ENCODE measurements around the gene OR6N2. TPM values are rescaled to one million over a fixed set of nuclear protein-coding genes. Genes with fewer than 3 reads are reported as not detected.

The OR6N2 gene
- total and polyA plus RNA-seq, 4 donors: not detected

DNA sequence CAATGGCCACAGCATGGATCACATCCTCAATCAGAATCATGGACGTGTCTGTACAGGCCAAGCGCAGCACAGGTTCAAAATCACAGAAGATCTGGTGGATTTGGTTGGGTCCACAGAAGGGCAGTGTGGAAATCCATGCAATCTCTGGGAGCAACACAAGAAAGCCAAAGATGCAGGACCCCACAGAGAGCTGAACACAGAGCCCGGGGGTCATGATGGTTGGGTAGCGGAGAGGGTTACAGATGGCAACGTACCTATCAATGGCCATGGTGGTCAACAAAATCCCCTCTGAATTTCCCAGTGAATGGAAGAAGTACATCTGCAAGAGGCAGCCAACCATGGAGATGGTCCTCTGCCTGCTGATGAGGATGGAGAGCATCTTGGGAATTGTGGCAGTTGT is 56.6 kb downstream of the OR6N2 start:
- H3K36me3 ChIP-seq (ENCODE audit: control insufficient read depth in 4 of 4, insufficient read depth in 3 of 4, low read depth in 1 of 4, low read length in 3 of 4): no peaks in the 10 kb centered on the region
- TF ChIP-seq EGR1 (IDR thresholded peaks at IDR 0.05; ENCODE audit: low read depth in 2 of 2) (no peak), HNF4A (conservative IDR thresholded peaks at IDR 0.05) (no peak), NR2F2 (IDR thresholded peaks at IDR 0.05) (no peak), YY1 (IDR thresholded peaks at IDR 0.05) (no peak), FOXA2 (IDR thresholded peaks at IDR 0.05) (no peak), SP1 (IDR thresholded peaks at IDR 0.05) (no peak), FOXA1 (IDR thresholded peaks at IDR 0.05) (no peak), RAD21 (IDR thresholded peaks at IDR 0.05) (no peak), RXRA (IDR thresholded peaks at IDR 0.05) (no peak), GABPA (IDR thresholded peaks at IDR 0.05 in 1 of 2, conservative IDR thresholded peaks at IDR 0.05 in 1 of 2) (no peak), TAF1 (conservative IDR thresholded peaks at IDR 0.05) (no peak), HNF4G (IDR thresholded peaks at IDR 0.05) (no peak), JUND (IDR thresholded peaks at IDR 0.05) (no peak)
- TF ChIP-seq, protein P1, sequence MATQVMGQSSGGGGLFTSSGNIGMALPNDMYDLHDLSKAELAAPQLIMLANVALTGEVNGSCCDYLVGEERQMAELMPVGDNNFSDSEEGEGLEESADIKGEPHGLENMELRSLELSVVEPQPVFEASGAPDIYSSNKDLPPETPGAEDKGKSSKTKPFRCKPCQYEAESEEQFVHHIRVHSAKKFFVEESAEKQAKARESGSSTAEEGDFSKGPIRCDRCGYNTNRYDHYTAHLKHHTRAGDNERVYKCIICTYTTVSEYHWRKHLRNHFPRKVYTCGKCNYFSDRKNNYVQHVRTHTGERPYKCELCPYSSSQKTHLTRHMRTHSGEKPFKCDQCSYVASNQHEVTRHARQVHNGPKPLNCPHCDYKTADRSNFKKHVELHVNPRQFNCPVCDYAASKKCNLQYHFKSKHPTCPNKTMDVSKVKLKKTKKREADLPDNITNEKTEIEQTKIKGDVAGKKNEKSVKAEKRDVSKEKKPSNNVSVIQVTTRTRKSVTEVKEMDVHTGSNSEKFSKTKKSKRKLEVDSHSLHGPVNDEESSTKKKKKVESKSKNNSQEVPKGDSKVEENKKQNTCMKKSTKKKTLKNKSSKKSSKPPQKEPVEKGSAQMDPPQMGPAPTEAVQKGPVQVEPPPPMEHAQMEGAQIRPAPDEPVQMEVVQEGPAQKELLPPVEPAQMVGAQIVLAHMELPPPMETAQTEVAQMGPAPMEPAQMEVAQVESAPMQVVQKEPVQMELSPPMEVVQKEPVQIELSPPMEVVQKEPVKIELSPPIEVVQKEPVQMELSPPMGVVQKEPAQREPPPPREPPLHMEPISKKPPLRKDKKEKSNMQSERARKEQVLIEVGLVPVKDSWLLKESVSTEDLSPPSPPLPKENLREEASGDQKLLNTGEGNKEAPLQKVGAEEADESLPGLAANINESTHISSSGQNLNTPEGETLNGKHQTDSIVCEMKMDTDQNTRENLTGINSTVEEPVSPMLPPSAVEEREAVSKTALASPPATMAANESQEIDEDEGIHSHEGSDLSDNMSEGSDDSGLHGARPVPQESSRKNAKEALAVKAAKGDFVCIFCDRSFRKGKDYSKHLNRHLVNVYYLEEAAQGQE (IDR thresholded peaks at IDR 0.05): no peak
- TF ChIP-seq, protein P2, sequence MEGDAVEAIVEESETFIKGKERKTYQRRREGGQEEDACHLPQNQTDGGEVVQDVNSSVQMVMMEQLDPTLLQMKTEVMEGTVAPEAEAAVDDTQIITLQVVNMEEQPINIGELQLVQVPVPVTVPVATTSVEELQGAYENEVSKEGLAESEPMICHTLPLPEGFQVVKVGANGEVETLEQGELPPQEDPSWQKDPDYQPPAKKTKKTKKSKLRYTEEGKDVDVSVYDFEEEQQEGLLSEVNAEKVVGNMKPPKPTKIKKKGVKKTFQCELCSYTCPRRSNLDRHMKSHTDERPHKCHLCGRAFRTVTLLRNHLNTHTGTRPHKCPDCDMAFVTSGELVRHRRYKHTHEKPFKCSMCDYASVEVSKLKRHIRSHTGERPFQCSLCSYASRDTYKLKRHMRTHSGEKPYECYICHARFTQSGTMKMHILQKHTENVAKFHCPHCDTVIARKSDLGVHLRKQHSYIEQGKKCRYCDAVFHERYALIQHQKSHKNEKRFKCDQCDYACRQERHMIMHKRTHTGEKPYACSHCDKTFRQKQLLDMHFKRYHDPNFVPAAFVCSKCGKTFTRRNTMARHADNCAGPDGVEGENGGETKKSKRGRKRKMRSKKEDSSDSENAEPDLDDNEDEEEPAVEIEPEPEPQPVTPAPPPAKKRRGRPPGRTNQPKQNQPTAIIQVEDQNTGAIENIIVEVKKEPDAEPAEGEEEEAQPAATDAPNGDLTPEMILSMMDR (IDR thresholded peaks at IDR 0.05; ENCODE audit: low read depth, low read length, missing input control): no peak
- TF ChIP-seq, protein P3, sequence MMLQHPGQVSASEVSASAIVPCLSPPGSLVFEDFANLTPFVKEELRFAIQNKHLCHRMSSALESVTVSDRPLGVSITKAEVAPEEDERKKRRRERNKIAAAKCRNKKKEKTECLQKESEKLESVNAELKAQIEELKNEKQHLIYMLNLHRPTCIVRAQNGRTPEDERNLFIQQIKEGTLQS (IDR thresholded peaks at IDR 0.05): no peak
- TF ChIP-seq, protein P4, sequence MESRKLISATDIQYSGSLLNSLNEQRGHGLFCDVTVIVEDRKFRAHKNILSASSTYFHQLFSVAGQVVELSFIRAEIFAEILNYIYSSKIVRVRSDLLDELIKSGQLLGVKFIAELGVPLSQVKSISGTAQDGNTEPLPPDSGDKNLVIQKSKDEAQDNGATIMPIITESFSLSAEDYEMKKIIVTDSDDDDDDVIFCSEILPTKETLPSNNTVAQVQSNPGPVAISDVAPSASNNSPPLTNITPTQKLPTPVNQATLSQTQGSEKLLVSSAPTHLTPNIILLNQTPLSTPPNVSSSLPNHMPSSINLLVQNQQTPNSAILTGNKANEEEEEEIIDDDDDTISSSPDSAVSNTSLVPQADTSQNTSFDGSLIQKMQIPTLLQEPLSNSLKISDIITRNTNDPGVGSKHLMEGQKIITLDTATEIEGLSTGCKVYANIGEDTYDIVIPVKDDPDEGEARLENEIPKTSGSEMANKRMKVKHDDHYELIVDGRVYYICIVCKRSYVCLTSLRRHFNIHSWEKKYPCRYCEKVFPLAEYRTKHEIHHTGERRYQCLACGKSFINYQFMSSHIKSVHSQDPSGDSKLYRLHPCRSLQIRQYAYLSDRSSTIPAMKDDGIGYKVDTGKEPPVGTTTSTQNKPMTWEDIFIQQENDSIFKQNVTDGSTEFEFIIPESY (IDR thresholded peaks at IDR 0.05): no peak
- TF ChIP-seq, protein P5, sequence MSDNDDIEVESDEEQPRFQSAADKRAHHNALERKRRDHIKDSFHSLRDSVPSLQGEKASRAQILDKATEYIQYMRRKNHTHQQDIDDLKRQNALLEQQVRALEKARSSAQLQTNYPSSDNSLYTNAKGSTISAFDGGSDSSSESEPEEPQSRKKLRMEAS (IDR thresholded peaks at IDR 0.05): no peak
- no peak overlapping the region for H3K9ac ChIP-seq (ENCODE audit: low read depth in 1 of 2, low read length in 2 of 2)
- no peaks in the 10 kb centered on the region for H3K9me3 ChIP-seq (ENCODE audit: control insufficient read depth in 4 of 4, low read length in 3 of 4)
- no peak overlapping the region for H3K27ac ChIP-seq (ENCODE audit: low read depth in 1 of 2, low read length in 2 of 2)
- no peak overlapping the region for H3K4me3 ChIP-seq (ENCODE audit: low read depth in 1 of 3, low read length in 3 of 3)
- peaks cover 0 to 3% (median 0%) of the 10 kb centered on the region in 4 donors for H3K27me3 ChIP-seq (ENCODE audit: control insufficient read depth in 4 of 4, insufficient read depth in 4 of 4, low read length in 3 of 4)
- no peaks in the 10 kb centered on the region for H3K4me1 ChIP-seq (ENCODE audit: control insufficient read depth in 4 of 4, insufficient read depth in 4 of 4, low read length in 3 of 4)
- WGBS: 85% methylated on average over 5 of the region's 5 CpGs
- DNase-seq (ENCODE audit: low spot score): no peak

Small RNAs within 50 kb of the gene (small RNA-seq; reads per million reads assigned to genes)
- gene OR2AQ1P: not detected

Other genes starting within 250 kb of the OR6N2 start
- not detected for gene OR6Y1, start 226.8 kb downstream of the OR6N2 start, total RNA-seq
- gene OR6Y1, start 226.8 kb downstream of the OR6N2 start, polyA plus RNA-seq: not detected
- gene OR6P1, start 210.6 kb downstream of the OR6N2 start, total RNA-seq: not detected
- gene OR6P1, start 210.6 kb downstream of the OR6N2 start, polyA plus RNA-seq: not detected
- not detected for gene OR10X1, start 201.3 kb downstream of the OR6N2 start, total RNA-seq
- gene OR10X1, start 201.3 kb downstream of the OR6N2 start, polyA plus RNA-seq: not detected
- gene OR10Z1, start 175.9 kb downstream of the OR6N2 start, total RNA-seq: not detected
- gene OR10Z1, start 175.9 kb downstream of the OR6N2 start, polyA plus RNA-seq: not detected
- gene SPTA1, start 94.5 kb downstream of the OR6N2 start, total RNA-seq: 100 to 1,000 TPM in 1 of 2 donors, under 1 TPM in 1; 0.08 to 542 TPM
- under 1 TPM in 1 of 2 donors, not detected in 1; 0.08 TPM for gene SPTA1, start 94.5 kb downstream of the OR6N2 start, polyA plus RNA-seq
- not detected for gene OR6K2, start 80.6 kb downstream of the OR6N2 start, total RNA-seq
- not detected for gene OR6K2, start 80.6 kb downstream of the OR6N2 start, polyA plus RNA-seq
- gene OR6K3, start 60.5 kb downstream of the OR6N2 start, total RNA-seq: under 1 TPM in 1 of 2 donors, not detected in 1; 0.19 TPM
- not detected for gene OR6K3, start 60.5 kb downstream of the OR6N2 start, polyA plus RNA-seq
- not detected for gene OR6K6, start 26.5 kb downstream of the OR6N2 start, total RNA-seq
- gene OR6K6, start 26.5 kb downstream of the OR6N2 start, polyA plus RNA-seq: not detected
- gene OR6N1, start 9.0 kb downstream of the OR6N2 start, total RNA-seq: not detected
- not detected for gene OR6N1, start 9.0 kb downstream of the OR6N2 start, polyA plus RNA-seq
- 10 to 100 TPM in 1 of 2 donors, 1 to 10 TPM in 1; 4.9 to 16.6 TPM for gene MNDA, start 50.1 kb upstream of the OR6N2 start, total RNA-seq
- gene MNDA, start 50.1 kb upstream of the OR6N2 start, polyA plus RNA-seq: 1 to 10 TPM; 3.7 to 3.8 TPM
- gene PYHIN1, start 150.3 kb upstream of the OR6N2 start, total RNA-seq: 1 to 10 TPM in 1 of 2 donors, under 1 TPM in 1; 0.61 to 1.3 TPM
- gene PYHIN1, start 150.3 kb upstream of the OR6N2 start, polyA plus RNA-seq: under 1 TPM; 0.32 to 0.88 TPM
- gene IFI16, start 228.7 kb upstream of the OR6N2 start, total RNA-seq: 10 to 100 TPM in 1 of 2 donors, 1 to 10 TPM in 1; 8.5 to 10.3 TPM
- 1 to 10 TPM; 7.9 to 9.5 TPM for gene IFI16, start 228.7 kb upstream of the OR6N2 start, polyA plus RNA-seq